ENCODE data around the gene KLHL29. TPM values are rescaled to one million over a fixed set of nuclear protein-coding genes. Genes with fewer than 3 reads are reported as not detected.

The KLHL29 gene
- polyA plus RNA-seq, 1 donor from 2014 or later, result 42.4 TPM

DNA sequence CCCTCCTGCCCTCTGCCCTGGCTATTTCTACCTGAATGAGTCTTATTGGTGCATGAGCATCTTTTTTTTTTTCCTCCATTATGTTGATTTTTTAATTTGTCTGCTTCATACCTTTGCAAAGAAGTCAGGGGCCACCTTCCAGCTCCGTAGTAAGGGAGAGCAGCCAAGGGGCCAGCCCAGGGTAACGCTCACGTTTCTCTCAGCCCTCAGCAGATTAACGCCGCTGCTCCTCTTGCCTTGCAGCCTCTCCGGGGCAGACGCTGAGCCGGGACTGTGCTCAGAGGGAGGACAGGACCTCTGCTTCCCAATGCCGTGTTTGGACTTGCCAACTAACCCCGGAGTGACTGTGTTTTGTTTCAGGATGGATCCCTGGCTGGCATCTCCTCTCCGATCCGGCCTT, 300.2 kb downstream of the KLHL29 start:
- Histone ChIP-seq H3K36me3 (ENCODE audit: insufficient read depth, low read length) (peaks cover 4% of the 10 kb centered on the region), H3K9me3 (ENCODE audit: low read length) (no peaks in the 10 kb centered on the region), H3K9me2 (ENCODE audit: insufficient read depth, low read length) (no peaks in the 10 kb centered on the region), H3K27me3 (ENCODE audit: insufficient read depth, low read depth, low read length) (no peaks in the 10 kb centered on the region), H4K20me1 (ENCODE audit: insufficient read depth) (no peaks in the 10 kb centered on the region), H2AFZ (ENCODE audit: low read depth, low read length) (no peak overlapping the region), H3K4me3 (ENCODE audit: low read length) (no peak overlapping the region), H3K79me2 (replicated peaks; ENCODE audit: insufficient read depth, low read length) (no peaks in the 10 kb centered on the region), H3F3A (ENCODE audit: insufficient read depth, low read length, poor library complexity, severe bottlenecking) (no peaks in the 10 kb centered on the region), H3K4me2 (ENCODE audit: low read length) (no peak overlapping the region), H3K9ac (ENCODE audit: low read length) (no peak overlapping the region), H3K27ac (ENCODE audit: low read length) (no peak overlapping the region)
- TF ChIP-seq POLR2AphosphoS5 (IDR thresholded peaks at IDR 0.05) (no peak), SMC3 (conservative IDR thresholded peaks at IDR 0.05; ENCODE audit: poor library complexity) (no peak), RAD21 (conservative IDR thresholded peaks at IDR 0.05) (no peak), TAF1 (IDR thresholded peaks at IDR 0.05; ENCODE audit: low read depth) (no peak), EP300 (conservative IDR thresholded peaks at IDR 0.05; ENCODE audit: poor library complexity, severe bottlenecking) (no peak), CTCF (IDR thresholded peaks at IDR 0.05; ENCODE audit: poor library complexity, severe bottlenecking) (no peak), REST (IDR thresholded peaks at IDR 0.05; ENCODE audit: borderline replicate concordance) (no peak), EZH2 (IDR thresholded peaks at IDR 0.05; ENCODE audit: borderline replicate concordance, insufficient read depth, low read length, poor library complexity, severe bottlenecking) (no peak)

GRCh38 chr2:23685706-23686105, 300.7 kb downstream of the KLHL29 start:
- Histone ChIP-seq H3K9ac (ENCODE audit: low read length) (no peak overlapping the region), H2AFZ (ENCODE audit: low read depth, low read length) (no peak overlapping the region), H3K36me3 (ENCODE audit: insufficient read depth, low read length) (peaks cover 4% of the 10 kb centered on the region), H3K9me3 (ENCODE audit: low read length) (no peaks in the 10 kb centered on the region), H3K27ac (ENCODE audit: low read length) (no peak overlapping the region), H3K9me2 (ENCODE audit: insufficient read depth, low read length) (no peaks in the 10 kb centered on the region), H3F3A (ENCODE audit: insufficient read depth, low read length, poor library complexity, severe bottlenecking) (no peaks in the 10 kb centered on the region), H3K27me3 (ENCODE audit: insufficient read depth, low read depth, low read length) (no peaks in the 10 kb centered on the region), H3K4me3 (ENCODE audit: low read length) (no peak overlapping the region), H4K20me1 (ENCODE audit: insufficient read depth) (no peaks in the 10 kb centered on the region), H3K79me2 (replicated peaks; ENCODE audit: insufficient read depth, low read length) (no peaks in the 10 kb centered on the region), H3K4me2 (ENCODE audit: low read length) (no peak overlapping the region)
- no peak for TF ChIP-seq EP300 (conservative IDR thresholded peaks at IDR 0.05; ENCODE audit: poor library complexity, severe bottlenecking)
- TF ChIP-seq REST (IDR thresholded peaks at IDR 0.05; ENCODE audit: borderline replicate concordance), result no peak
- TF ChIP-seq SMC3 (conservative IDR thresholded peaks at IDR 0.05; ENCODE audit: poor library complexity), result no peak
- no peak for TF ChIP-seq EZH2 (IDR thresholded peaks at IDR 0.05; ENCODE audit: borderline replicate concordance, insufficient read depth, low read length, poor library complexity, severe bottlenecking)
- no peak for TF ChIP-seq RAD21 (conservative IDR thresholded peaks at IDR 0.05)
- TF ChIP-seq TAF1 (IDR thresholded peaks at IDR 0.05; ENCODE audit: low read depth), result no peak
- TF ChIP-seq POLR2AphosphoS5 (IDR thresholded peaks at IDR 0.05), result no peak
- TF ChIP-seq MXI1 (conservative IDR thresholded peaks at IDR 0.05; ENCODE audit: poor library complexity, severe bottlenecking), result no peak
- no peak for TF ChIP-seq CTCF (IDR thresholded peaks at IDR 0.05; ENCODE audit: poor library complexity, severe bottlenecking)
